Type B pancreatic cell (in vitro differentiated cells): ENCODE measurements around the gene C9orf50. TPM values are rescaled to one million over a fixed set of nuclear protein-coding genes. Genes with fewer than 3 reads are reported as not detected.
A peak's percentile ranks its signal among the peaks of the same experiment; 100 is the strongest.
"Not testable (repeated sequence)": the region's sequence is repeated elsewhere in the genome, so short reads cannot be mapped to it uniquely, and the experiment has no call there.

Source experiments
- DNase-seq: peaks from one replicate; pipeline ENCODE4 v3.0.0; 2021; ENCODE audit warnings: mixed read lengths; ENCODE audit not compliant: unreplicated experiment; ENCODE audit errors: extremely low spot score
- H3K27ac Mint-ChIP-seq: 2 replicates; pipeline ENCODE4 v1.8.0; 2021; ENCODE audit warnings: mild to moderate bottlenecking, mixed read lengths
- H3K27me3 Mint-ChIP-seq: 2 replicates; pipeline ENCODE4 v1.8.0; 2021; ENCODE audit warnings: mixed read lengths
- H3K36me3 Mint-ChIP-seq: 2 replicates; pipeline ENCODE4 v1.8.0; 2021; ENCODE audit warnings: mixed read lengths
- H3K4me1 Mint-ChIP-seq: one replicate; pipeline ENCODE4 v1.8.0; 2021; ENCODE audit warnings: mixed read lengths; ENCODE audit not compliant: unreplicated experiment
- H3K4me3 Mint-ChIP-seq: 2 replicates; pipeline ENCODE4 v1.8.0; 2021; ENCODE audit warnings: mild to moderate bottlenecking, mixed read lengths
- H3K9me3 Mint-ChIP-seq: 2 replicates; pipeline ENCODE4 v1.8.0; 2021; ENCODE audit warnings: mixed read lengths
- CTCF ChIP-seq: fragments of 200-600 bp; sonication (generic); conservative IDR thresholded peaks from 2 replicates; pipeline ENCODE4 v1.5.0; 2021; ENCODE audit warnings: antibody characterized with exemption, mild to moderate bottlenecking
- total RNA-seq: library from RNA; stranded (reverse); gene quantifications from 2 replicates; pipeline ENCODE4 v1.2.1, GENCODE V29; 2021; ENCODE audit warnings: low replicate concordance

C9orf50 gene
- total RNA-seq, 1 donor from 2014 or later: not detected

- no peak for TF ChIP-seq CTCF
- H3K4me3 Mint-ChIP-seq: peak overlapping the region; percentile 78
Observed at GRCh38 chr9:129666575-129666974, 45.7 kb upstream of the C9orf50 start.

GRCh38 chr9:129665814-129666520 is 45.1 kb upstream of the C9orf50 start:
- H3K4me1 Mint-ChIP-seq: peaks cover 11% of the 10 kb centered on the region
- no peak for TF ChIP-seq CTCF

More at GRCh38 chr9:129666575-129666974, 45.7 kb upstream of the C9orf50 start:
- Mint-ChIP-seq H3K4me1 (peaks cover 11% of the 10 kb centered on the region), H3K36me3 (peaks cover 4% of the 10 kb centered on the region), H3K27me3 (peaks cover 27% of the 10 kb centered on the region), H3K9me3 (no peaks in the 10 kb centered on the region), H3K27ac (no peak overlapping the region)
- DNase-seq: no peak

GRCh38 chr9:129665389-129665775 is 44.5 kb upstream of the C9orf50 start, which contains the start of gene PRRX2:
PRRX2 (plus strand) TSS chr9:129665647; CDS start chr9:129665868, 221 bp downstream.
- Mint-ChIP-seq H3K4me1 (peaks cover 11% of the 10 kb centered on the region), H3K36me3 (peaks cover 4% of the 10 kb centered on the region), H3K4me3 (peak within 1 kb of the TSS; percentile 82), H3K9me3 (no peaks in the 10 kb centered on the region), H3K27ac (no peak within 1 kb of the TSS), H3K27me3 (peaks cover 35% of the 10 kb centered on the region)
- TF ChIP-seq CTCF: no peak
- DNase-seq: no peak

More at GRCh38 chr9:129665814-129666520, 45.1 kb upstream of the C9orf50 start:
- peak overlapping the region; percentile 65 for H3K4me3 Mint-ChIP-seq
- H3K9me3 Mint-ChIP-seq: no peaks in the 10 kb centered on the region
- peaks cover 32% of the 10 kb centered on the region for H3K27me3 Mint-ChIP-seq
- H3K36me3 Mint-ChIP-seq: peaks cover 4% of the 10 kb centered on the region
- no peak for DNase-seq
- no peak overlapping the region for H3K27ac Mint-ChIP-seq

GRCh38 chr9:129664746-129665388 is 44.0 kb upstream of the C9orf50 start:
- H3K36me3 Mint-ChIP-seq: peaks cover 1% of the 10 kb centered on the region
- H3K27me3 Mint-ChIP-seq: peaks cover 33% of the 10 kb centered on the region
- no peak for DNase-seq

GRCh38 chr9:129662239-129662638 is 41.3 kb upstream of the C9orf50 start:
- DNase-seq, H3K9me3 Mint-ChIP-seq, H3K4me1 Mint-ChIP-seq, H3K36me3 Mint-ChIP-seq, H3K27ac Mint-ChIP-seq, H3K4me3 Mint-ChIP-seq: not testable (repeated sequence)
- peaks cover 27% of the 10 kb centered on the region for H3K27me3 Mint-ChIP-seq

More at GRCh38 chr9:129664746-129665388, 44.0 kb upstream of the C9orf50 start:
- Mint-ChIP-seq H3K4me3 (peak overlapping the region; percentile 82), H3K27ac (no peak overlapping the region), H3K9me3 (no peaks in the 10 kb centered on the region), H3K4me1 (peaks cover 9% of the 10 kb centered on the region)
- no peak for TF ChIP-seq CTCF

GRCh38 chr9:129661029-129661428 is 40.1 kb upstream of the C9orf50 start:
- no peak overlapping the region for H3K27ac Mint-ChIP-seq
- H3K4me1 Mint-ChIP-seq: peaks cover 6% of the 10 kb centered on the region
- no peaks in the 10 kb centered on the region for H3K9me3 Mint-ChIP-seq
- TF ChIP-seq CTCF: no peak
- no peak for DNase-seq
- peaks cover 29% of the 10 kb centered on the region for H3K27me3 Mint-ChIP-seq
- H3K36me3 Mint-ChIP-seq: no peaks in the 10 kb centered on the region
- H3K4me3 Mint-ChIP-seq: no peak overlapping the region
